C4-2B (cell line): ENCODE results near the gene KIAA1755.

Experiments used
- H3K27ac ChIP-seq: fragments of 450-650 bp; 2 replicates; pipeline ENCODE4 v1.5.1; 2017
- ZFX ChIP-seq: fragments of 450-650 bp; IDR thresholded peaks from 2 replicates; pipeline ENCODE4 v1.6.1; 2017
- TF ChIP-seq, protein P1 (sequence below): fragments of 450-650 bp; conservative IDR thresholded peaks from 2 replicates; pipeline ENCODE4 v1.5.1; 2017; ENCODE audit warnings: mild to moderate bottlenecking

The KIAA1755 gene

DNA sequence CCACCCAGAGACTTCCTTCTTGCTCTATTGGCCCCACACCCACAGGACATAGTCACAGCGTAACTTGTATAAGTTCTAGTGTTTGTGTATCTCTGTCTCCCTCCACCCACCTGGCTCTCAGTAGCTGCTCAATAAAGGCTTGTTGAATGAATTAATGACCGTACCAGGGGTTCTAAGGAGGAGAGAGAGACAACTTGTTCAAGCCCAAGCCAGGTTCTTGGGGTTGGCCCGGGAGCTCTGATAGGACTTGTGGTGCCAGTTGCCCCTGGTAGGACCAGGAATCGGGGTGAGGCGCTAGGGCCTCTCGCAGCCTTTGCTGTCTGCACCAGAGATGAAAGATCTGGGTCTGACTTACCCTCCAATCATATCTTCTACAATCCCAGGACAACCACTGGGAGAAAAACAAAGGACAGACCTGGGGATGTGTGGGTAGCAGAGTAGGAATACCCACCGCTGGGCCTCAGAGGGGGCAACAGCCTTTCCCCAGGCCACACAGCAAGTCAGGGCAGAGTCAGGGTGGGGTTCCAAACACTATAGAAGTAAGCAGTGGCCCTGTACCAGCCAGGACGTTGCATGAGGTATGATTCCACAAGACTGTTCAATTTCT, 90.2 kb downstream of the KIAA1755 start:
- TF ChIP-seq, protein P1, sequence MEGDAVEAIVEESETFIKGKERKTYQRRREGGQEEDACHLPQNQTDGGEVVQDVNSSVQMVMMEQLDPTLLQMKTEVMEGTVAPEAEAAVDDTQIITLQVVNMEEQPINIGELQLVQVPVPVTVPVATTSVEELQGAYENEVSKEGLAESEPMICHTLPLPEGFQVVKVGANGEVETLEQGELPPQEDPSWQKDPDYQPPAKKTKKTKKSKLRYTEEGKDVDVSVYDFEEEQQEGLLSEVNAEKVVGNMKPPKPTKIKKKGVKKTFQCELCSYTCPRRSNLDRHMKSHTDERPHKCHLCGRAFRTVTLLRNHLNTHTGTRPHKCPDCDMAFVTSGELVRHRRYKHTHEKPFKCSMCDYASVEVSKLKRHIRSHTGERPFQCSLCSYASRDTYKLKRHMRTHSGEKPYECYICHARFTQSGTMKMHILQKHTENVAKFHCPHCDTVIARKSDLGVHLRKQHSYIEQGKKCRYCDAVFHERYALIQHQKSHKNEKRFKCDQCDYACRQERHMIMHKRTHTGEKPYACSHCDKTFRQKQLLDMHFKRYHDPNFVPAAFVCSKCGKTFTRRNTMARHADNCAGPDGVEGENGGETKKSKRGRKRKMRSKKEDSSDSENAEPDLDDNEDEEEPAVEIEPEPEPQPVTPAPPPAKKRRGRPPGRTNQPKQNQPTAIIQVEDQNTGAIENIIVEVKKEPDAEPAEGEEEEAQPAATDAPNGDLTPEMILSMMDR: no peak
- no peak for TF ChIP-seq ZFX
- no peak overlapping the region for H3K27ac ChIP-seq

DNA sequence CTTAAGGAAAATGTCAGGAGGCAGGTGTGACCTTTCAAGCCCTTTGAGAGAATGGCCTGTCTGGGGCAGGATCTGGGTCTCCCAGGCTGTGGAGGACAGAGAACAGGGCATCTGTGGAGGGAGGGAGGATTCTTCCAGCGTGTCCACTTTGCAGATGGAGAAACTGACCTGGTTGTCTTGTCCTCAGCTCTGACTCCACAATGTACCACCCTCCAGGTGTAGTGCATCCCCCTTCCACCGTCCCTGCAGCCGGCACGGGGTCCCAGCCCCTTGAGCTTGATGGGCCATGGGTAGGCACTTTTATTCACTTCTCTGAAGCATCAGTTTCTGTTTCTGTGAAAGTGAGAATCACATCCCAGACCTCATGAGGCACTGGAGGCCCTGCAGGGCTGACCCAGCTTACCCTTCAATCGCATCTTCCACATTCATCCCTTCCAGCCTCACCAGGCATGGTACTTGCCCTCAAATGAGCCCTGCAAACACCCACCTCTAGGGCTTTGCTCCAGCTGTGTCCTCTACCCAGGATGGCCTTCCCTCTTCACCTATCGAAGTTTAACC, 90.8 kb downstream of the KIAA1755 start:
- H3K27ac ChIP-seq: no peak overlapping the region
- no peak for TF ChIP-seq ZFX
- TF ChIP-seq, protein P1: no peak

DNA sequence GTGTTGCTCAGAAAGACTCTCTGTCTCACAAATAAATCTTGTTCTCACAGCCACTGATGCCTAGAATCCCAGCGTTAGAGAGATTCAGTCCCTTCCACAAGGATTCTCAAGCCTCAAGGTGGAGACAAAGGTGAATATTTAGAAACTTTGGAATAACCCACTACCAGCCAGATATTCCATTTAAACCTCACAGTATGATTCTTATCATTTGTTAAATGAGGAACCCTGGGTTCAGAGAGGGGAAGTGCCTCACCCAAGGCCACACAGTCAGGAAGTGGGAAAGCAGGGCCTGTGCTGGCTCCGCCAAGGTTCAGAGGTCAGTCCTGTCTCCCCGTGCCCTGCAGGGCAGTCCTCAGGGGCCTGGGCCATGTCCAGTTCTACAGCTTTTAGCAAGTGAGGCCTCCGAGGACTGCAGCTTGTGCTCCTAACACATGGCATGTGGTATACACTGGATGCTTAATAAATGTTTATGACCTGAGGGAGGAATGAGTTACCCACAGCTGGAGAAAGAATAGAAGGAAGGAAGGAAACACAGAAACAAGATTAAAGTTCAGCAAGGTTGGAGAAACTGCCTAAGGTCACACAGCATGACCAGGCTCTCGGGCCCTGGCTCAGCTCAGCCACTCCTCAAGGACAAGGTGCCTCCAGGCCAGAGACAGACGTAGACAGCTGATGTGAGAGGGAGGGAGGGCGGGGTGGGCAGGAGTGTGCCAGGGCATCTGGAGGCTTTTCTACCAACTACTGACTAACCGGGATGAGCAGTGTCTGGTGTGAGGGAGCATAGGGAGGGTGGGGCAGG, 91.5 kb downstream of the KIAA1755 start:
- H3K27ac ChIP-seq: no peak overlapping the region
- TF ChIP-seq ZFX: no peak
- TF ChIP-seq, protein P1: no peak

DNA sequence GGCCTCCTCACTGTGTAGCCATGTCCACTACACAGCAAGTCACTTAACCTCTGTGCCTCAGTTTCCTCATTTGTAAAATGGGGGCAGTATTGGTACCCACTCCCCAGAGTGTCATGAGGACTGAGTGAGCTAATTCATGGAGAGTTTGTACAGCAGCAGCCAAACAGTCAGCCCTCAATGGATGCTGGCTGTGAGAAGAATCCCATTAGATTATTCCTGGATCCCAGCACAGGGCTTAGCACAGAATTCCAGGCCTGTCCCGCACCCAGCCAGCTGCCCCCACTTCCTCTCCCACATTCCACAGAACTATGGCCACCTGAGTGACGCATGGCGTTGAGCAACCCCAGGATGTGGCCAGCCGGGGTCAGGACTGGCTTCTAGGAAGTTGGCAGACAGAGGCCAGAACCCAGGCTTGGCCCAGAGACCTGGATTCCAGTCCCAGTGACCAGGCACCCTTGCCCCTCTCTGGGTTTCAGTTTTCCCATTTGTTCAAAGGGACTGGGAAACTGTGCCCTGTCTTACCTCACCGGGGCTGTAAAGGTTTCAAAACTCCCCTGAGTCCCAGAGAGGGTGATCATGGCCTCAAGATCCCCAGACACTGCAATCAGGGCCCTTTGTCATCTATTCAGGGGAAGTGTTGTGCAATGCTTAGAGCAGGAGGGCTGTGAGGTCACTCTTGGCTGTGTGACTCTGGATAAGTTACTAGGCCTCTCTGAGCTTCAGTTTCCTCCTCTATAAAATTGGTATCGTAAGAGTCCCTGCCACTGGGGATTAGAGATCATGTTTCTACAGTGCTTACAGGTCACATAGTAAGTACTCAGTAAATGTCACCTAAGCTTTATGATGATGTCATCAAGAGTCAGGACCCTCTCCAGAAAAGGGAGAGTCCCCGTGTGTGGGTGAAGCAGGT, 92.4 kb downstream of the KIAA1755 start:
- H3K27ac ChIP-seq: no peak overlapping the region
- TF ChIP-seq, protein P1: no peak
- no peak for TF ChIP-seq ZFX

DNA sequence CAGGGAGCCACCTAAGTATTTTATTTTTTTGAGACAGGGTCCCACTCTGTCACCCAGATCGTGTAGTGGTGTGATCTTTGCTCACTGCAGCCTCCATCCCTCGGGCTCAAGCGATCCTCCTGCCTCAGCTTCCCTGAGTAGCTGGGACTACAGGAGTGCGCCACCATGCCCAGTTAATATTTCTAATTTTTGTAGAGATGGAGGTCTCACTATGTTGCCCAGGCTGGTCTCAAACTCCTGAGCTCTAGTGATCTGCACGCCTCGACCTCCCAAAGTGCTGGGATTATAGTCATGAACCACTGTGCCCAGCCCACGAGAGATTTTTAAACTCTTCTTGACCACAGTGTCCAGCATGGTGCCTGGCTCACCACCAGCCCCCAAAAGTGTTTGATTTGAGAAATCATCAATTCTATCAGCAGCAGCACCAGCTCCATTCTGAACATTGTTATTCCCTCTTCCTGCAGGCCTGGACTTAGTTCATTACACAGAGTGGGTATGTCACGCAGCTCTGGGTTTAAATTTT, 93.1 kb downstream of the KIAA1755 start:
- TF ChIP-seq ZFX: no peak
- TF ChIP-seq, protein P1: no peak
- no peak overlapping the region for H3K27ac ChIP-seq

DNA sequence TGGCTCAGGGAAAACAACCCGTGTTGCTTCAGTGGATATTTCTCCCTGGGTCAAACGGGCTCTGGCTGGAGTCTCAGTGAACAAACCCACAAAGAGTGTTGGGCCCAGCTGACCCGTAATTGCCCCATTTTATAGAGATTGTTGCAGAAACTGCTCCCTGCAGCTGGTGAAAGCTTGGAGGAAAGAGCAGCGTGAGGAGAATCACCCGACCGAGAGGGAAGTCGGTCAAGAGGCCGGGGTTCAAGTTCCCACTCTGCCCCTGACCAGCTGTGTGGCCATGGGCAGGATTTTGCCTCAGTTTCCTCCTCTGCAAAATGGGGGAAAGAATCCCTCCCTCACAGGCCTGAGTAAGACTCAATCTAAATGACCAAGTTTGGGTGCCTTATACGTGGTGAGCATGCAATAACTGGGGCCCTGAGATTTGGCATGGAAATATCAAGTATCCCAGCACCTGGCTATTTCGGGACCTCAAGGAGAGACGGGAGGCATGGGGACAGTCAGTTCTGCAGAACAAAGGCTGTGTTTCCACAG, 93.8 kb downstream of the KIAA1755 start:
- no peak overlapping the region for H3K27ac ChIP-seq
- no peak for TF ChIP-seq ZFX
- TF ChIP-seq, protein P1: no peak
